IMR-90 (cell line): ENCODE results near the gene FAM180A. TPM values are rescaled to one million over a fixed set of nuclear protein-coding genes. Genes with fewer than 3 reads are reported as not detected.

ENCODE experiments used
- ATAC-seq: fragments of 200-7000 bp; cut with Tn5 transposase; 2 replicates; pipeline ENCODE4 v1.9.1; 2020; ENCODE audit warnings: low read depth, mild to moderate bottlenecking, moderate library complexity
- BruUV-seq: library from RNA; stranded (reverse); fragments of 400-500 nt; replicated peaks from 2 replicates; lab custom pipeline; 2021; lab: Mats Ljungman, UMichigan
- CTCF ChIA-PET: fragments of 300-600 bp; formaldehyde crosslinking; extraction: SDS; loops from one replicate; lab custom pipeline; 2021; ENCODE audit warnings: antibody characterized with exemption; lab: Yijun Ruan, JAX
- POLR2A ChIA-PET: fragments of 300-600 bp; sonication (Branson Sonifier 250); formaldehyde crosslinking; loops from one replicate; lab custom pipeline; 2022; ENCODE audit warnings: antibody characterized with exemption; ENCODE audit not compliant: unreplicated experiment; lab: Charles Lee
- DNase-seq: peaks from one replicate; pipeline ENCODE4 v3.0.0; 2013
- H2AFZ ChIP-seq: replicated peaks from 2 replicates; pipeline ENCODE3; 2013; ENCODE audit warnings: low read length, mild to moderate bottlenecking; ENCODE audit not compliant: poor library complexity
- H2AK5ac ChIP-seq: 2 replicates; pipeline ENCODE4 v1.6.1; 2013; ENCODE audit warnings: low read depth, low read length, inconsistent platforms
- H2AK9ac ChIP-seq: replicated peaks from 2 replicates; pipeline ENCODE3; 2013; ENCODE audit warnings: mild to moderate bottlenecking, low read depth, low read length, moderate library complexity; ENCODE audit not compliant: poor library complexity
- H2BK120ac ChIP-seq: 2 replicates; pipeline ENCODE4 v1.6.1; 2013; ENCODE audit warnings: low read depth, low read length, inconsistent platforms
- H2BK15ac ChIP-seq: 3 replicates; pipeline ENCODE4 v1.6.1; 2013; ENCODE audit warnings: low read depth, low read length, inconsistent platforms
- H2BK20ac ChIP-seq: 2 replicates; pipeline ENCODE4 v1.6.1; 2013; ENCODE audit warnings: low read depth, mild to moderate bottlenecking, inconsistent platforms, low read length, moderate library complexity
- H2BK5ac ChIP-seq: 2 replicates; pipeline ENCODE4 v1.6.1; 2013; ENCODE audit warnings: mild to moderate bottlenecking, low read depth, low read length, inconsistent platforms; ENCODE audit not compliant: poor library complexity, severe bottlenecking
- H3K14ac ChIP-seq: replicated peaks from 2 replicates; pipeline ENCODE4 v1.6.1; 2013; ENCODE audit warnings: low read depth, low read length, inconsistent platforms
- H3K18ac ChIP-seq: 2 replicates; pipeline ENCODE4 v1.6.1; 2013; ENCODE audit warnings: low read depth, low read length, control low read depth
- H3K23ac ChIP-seq: 2 replicates; pipeline ENCODE4 v1.6.1; 2013; ENCODE audit warnings: low read depth, low read length, inconsistent platforms
- H3K27ac ChIP-seq: 2 replicates; pipeline ENCODE4 v1.5.1; 2013; ENCODE audit warnings: mild to moderate bottlenecking, control low read depth, low read length; ENCODE audit not compliant: insufficient read depth
- H3K27me3 ChIP-seq: 2 replicates; pipeline ENCODE4 v1.6.1; 2013; ENCODE audit warnings: low read length; ENCODE audit not compliant: control insufficient read depth, insufficient read depth
- H3K36me3 ChIP-seq: 2 replicates; pipeline ENCODE4 v1.6.1; 2013; ENCODE audit warnings: low read length, mixed read lengths; ENCODE audit not compliant: control insufficient read depth, insufficient read depth
- H3K4ac ChIP-seq: 2 replicates; pipeline ENCODE4 v1.6.1; 2013; ENCODE audit warnings: low read depth, low read length, inconsistent platforms
- H3K4me1 ChIP-seq: 2 replicates; pipeline ENCODE4 v1.6.1; 2013; ENCODE audit warnings: low read length, mixed read lengths; ENCODE audit not compliant: control insufficient read depth, insufficient read depth
- H3K4me2 ChIP-seq: 2 replicates; pipeline ENCODE4 v1.6.1; 2013; ENCODE audit warnings: low read depth, mild to moderate bottlenecking, control low read depth, low read length, moderate library complexity
- H3K4me3 ChIP-seq: 2 replicates; pipeline ENCODE4 v1.5.1; 2013; ENCODE audit warnings: low read depth, mild to moderate bottlenecking, control low read depth, low read length, moderate library complexity; ENCODE audit not compliant: insufficient read depth
- H3K56ac ChIP-seq: 2 replicates; pipeline ENCODE4 v1.6.1; 2013; ENCODE audit warnings: low read length, inconsistent platforms; ENCODE audit not compliant: insufficient read depth; ENCODE audit errors: extremely low read depth
- H3K79me1 ChIP-seq, 2 experiments: 2 replicates each; pipeline ENCODE4 v1.6.1; 2013; ENCODE audit warnings: low read length in 2 of 2, inconsistent platforms in 1 of 2, low read depth in 1 of 2
- H3K9ac ChIP-seq: 2 replicates; pipeline ENCODE4 v1.6.1; 2013; ENCODE audit warnings: low read depth, low read length, control low read depth
- H3K9me1 ChIP-seq: 2 replicates; pipeline ENCODE4 v1.6.1; 2013; ENCODE audit warnings: low read length, inconsistent platforms; ENCODE audit not compliant: insufficient read depth
- H3K9me3 ChIP-seq: 2 replicates; pipeline ENCODE4 v1.6.1; 2013; ENCODE audit warnings: low read length; ENCODE audit not compliant: control insufficient read depth, insufficient read depth
- H4K20me1 ChIP-seq: 2 replicates; pipeline ENCODE4 v1.6.1; 2013; ENCODE audit warnings: low read length, inconsistent platforms; ENCODE audit not compliant: insufficient read depth
- H4K5ac ChIP-seq: 2 replicates; pipeline ENCODE4 v1.6.1; 2013; ENCODE audit warnings: mild to moderate bottlenecking, low read depth, low read length, control low read depth
- H4K8ac ChIP-seq, 2 experiments: 2 replicates each; pipeline ENCODE4 v1.6.1; 2013; ENCODE audit warnings: low read depth in 2 of 2, low read length in 2 of 2, control low read depth in 1 of 2, inconsistent platforms in 1 of 2
- H4K91ac ChIP-seq: 2 replicates; pipeline ENCODE4 v1.6.1; 2013; ENCODE audit warnings: low read depth, low read length, inconsistent platforms; ENCODE audit not compliant: insufficient read depth
- BHLHE40 ChIP-seq: fragments of 150-350 bp; IDR thresholded peaks from 2 replicates; pipeline ENCODE4 v1.6.1; 2016; ENCODE audit warnings: mild to moderate bottlenecking, low read depth, low read length
- CEBPB ChIP-seq: IDR thresholded peaks from 2 replicates; pipeline ENCODE4 v1.6.1; 2012; ENCODE audit warnings: low read depth, low read length, improper control_type of control experiment
- CTCF ChIP-seq: conservative IDR thresholded peaks from 2 replicates; pipeline ENCODE4 v1.5.1; 2012; ENCODE audit warnings: mild to moderate bottlenecking, low read depth, low read length, improper control_type of control experiment
- FOS ChIP-seq: fragments of 150-350 bp; IDR thresholded peaks from 2 replicates; pipeline ENCODE4 v1.6.1; 2016; ENCODE audit warnings: low read depth, low read length
- MAZ ChIP-seq: IDR thresholded peaks from 2 replicates; pipeline ENCODE4 v1.6.1; 2012; ENCODE audit warnings: low read depth, mild to moderate bottlenecking, low read length, improper control_type of control experiment, moderate library complexity, borderline replicate concordance
- MXI1 ChIP-seq: IDR thresholded peaks from 2 replicates; pipeline ENCODE4 v1.6.1; 2012; ENCODE audit warnings: low read depth, mild to moderate bottlenecking, low read length, moderate library complexity, borderline replicate concordance
- NFE2L2 ChIP-seq: fragments of 150-350 bp; IDR thresholded peaks from 2 replicates; pipeline ENCODE4 v1.6.1; 2016; ENCODE audit warnings: low read depth, mild to moderate bottlenecking, low read length
- RAD21 ChIP-seq: IDR thresholded peaks from 2 replicates; pipeline ENCODE4 v1.6.1; 2012; ENCODE audit warnings: low read length, improper control_type of control experiment
- RCOR1 ChIP-seq: IDR thresholded peaks from 2 replicates; pipeline ENCODE4 v1.6.1; 2012; ENCODE audit warnings: mild to moderate bottlenecking, low read length, improper control_type of control experiment; ENCODE audit not compliant: insufficient replicate concordance
- USF2 ChIP-seq: fragments of 150-350 bp; IDR thresholded peaks from 2 replicates; pipeline ENCODE4 v1.6.1; 2017; ENCODE audit warnings: mild to moderate bottlenecking, antibody characterized with exemption, low read length, low read depth
- WGBS, 2 experiments: methylation state at CpG; one replicate each; pipeline versions ENCODE4 v1.1.5 to v1.1.7; 2013; ENCODE audit warnings: missing lambda C conversion rate in 2 of 2; ENCODE audit not compliant: insufficient read length in 1 of 2; ENCODE audit errors: extremely low coverage in 2 of 2; 5-methylcytosine and 5-hydroxymethylcytosine counted together
- dilution Hi-C: fragments of 300-500 bp; cut with HindIII; formaldehyde crosslinking; loops from one replicate; pipeline ENCODE4 v1.14.3; 2018; ENCODE audit warnings: low sequenced_read_pairs; ENCODE audit not compliant: unreplicated experiment
- in situ Hi-C: fragments of 300-500 bp; cut with MboI; formaldehyde crosslinking; loops from 3 replicates; pipeline ENCODE4 v1.14.3; 2019; ENCODE audit warnings: low sequenced_read_pairs, inconsistent platforms, mixed read lengths
- intact Hi-C: fragments of 100-400 bp; cut with micrococcal nuclease; formaldehyde crosslinking; loops from 2 replicates; pipeline ENCODE4 v1.10.0; 2022
- polyA plus RNA-seq, 3 experiments: library from polyadenylated mRNA; depleted of rRNA; stranded (reverse); fragments of >200 nt; gene quantifications; 2 replicates each; pipeline ENCODE4 v1.2.3, GENCODE V29; 2012; ENCODE audit warnings: low replicate concordance in 1 of 3
- total RNA-seq: library from RNA; depleted of rRNA; stranded (reverse); fragments of >200 nt; gene quantifications from 2 replicates; pipeline ENCODE4 v1.2.3, GENCODE V29; 2012

FAM180A gene
- total and polyA plus RNA-seq, 2 of the 4 experiments (the other 2 are of a cell fraction), result 1.3 to 2.0 TPM

- no peaks in the 10 kb centered on the region for H3K9me1 ChIP-seq
- no peak overlapping the region for H2BK5ac ChIP-seq
- no peak overlapping the region for H4K5ac ChIP-seq
- TF ChIP-seq RCOR1 (no peak), BHLHE40 (no peak), CTCF (no peak), MAZ (no peak), MXI1 (no peak), FOS (no peak), NFE2L2 (no peak), CEBPB (no peak), RAD21 (no peak), USF2 (no peak)
- ATAC-seq (no peak), DNase-seq (no peak)
- H2AFZ ChIP-seq, result no peak overlapping the region
- CTCF ChIA-PET, result interaction anchor here (0.6 kb wide), 1 partner anchor 15 kb away, joined by 3 read pairs; no protein-coding TSS in a partner anchor
- H3K9ac ChIP-seq, result no peak overlapping the region
- no peak overlapping the region for H3K56ac ChIP-seq
- in situ Hi-C loops, result no loop called here
- H3K4me2 ChIP-seq, result no peak overlapping the region
- no peak overlapping the region for H2AK5ac ChIP-seq
- no peak overlapping the region for H2BK20ac ChIP-seq
- no peak overlapping the region for H3K27ac ChIP-seq
- dilution Hi-C loops, result no loop called here
- no peak overlapping the region for H3K4me3 ChIP-seq
- H2BK15ac ChIP-seq, result no peak overlapping the region
- no TSS peak for BruUV-seq
- H3K27me3 ChIP-seq, result no peaks in the 10 kb centered on the region; the same call in 1 of the 2 replicates
- H3K79me1 ChIP-seq, result no peaks in the 10 kb centered on the region
- 80% methylated on average over 1 of the region's 5 CpGs; no CpG with 5 or more reads in 1 of the 2 experiments for WGBS, 2 experiments
- POLR2A ChIA-PET, result interaction anchor here (1.0 kb wide), 1 partner anchor 12 kb away, joined by 3 read pairs; no protein-coding TSS in a partner anchor
- H3K9me3 ChIP-seq, result no peaks in the 10 kb centered on the region
- H4K8ac ChIP-seq, result no peak overlapping the region
- H4K20me1 ChIP-seq, result no peaks in the 10 kb centered on the region
- no peaks in the 10 kb centered on the region for H3K36me3 ChIP-seq
- H3K14ac ChIP-seq, result 0 out of 2 replicates have a peak overlapping the region, but pooled peaks have one; percentile 34
- no peak overlapping the region for H3K18ac ChIP-seq
- no peak overlapping the region for H2BK120ac ChIP-seq
- no peak overlapping the region for H3K4ac ChIP-seq
- no peaks in the 10 kb centered on the region for H3K4me1 ChIP-seq
- H3K23ac ChIP-seq, result no peak overlapping the region
- intact Hi-C loops, result no loop called here
- H4K91ac ChIP-seq, result no peak overlapping the region
- H2AK9ac ChIP-seq, result no peak overlapping the region
Measured at GRCh38 chr7:135726276-135726788, 22.3 kb downstream of the FAM180A start.
